RWPE2 (cell line): ENCODE results near the gene ABHD17C.

Experiments
- ATAC-seq: fragments of 200-7000 bp; cut with Tn5 transposase; 3 replicates; pipeline ENCODE4 v1.9.1; 2021; ENCODE audit warnings: low read depth
- DNase-seq: peaks from one replicate; pipeline ENCODE4 v3.0.0-alpha.2; 2020; ENCODE audit warnings: low spot score
- H3K27ac ChIP-seq: fragments of 450-650 bp; 2 replicates; pipeline ENCODE4 v1.5.1; 2017; ENCODE audit warnings: mild to moderate bottlenecking; ENCODE audit not compliant: poor library complexity, severe bottlenecking
- H3K27me3 ChIP-seq: fragments of 250-450 bp; sonication (Bioruptor Pico); 2 replicates; pipeline ENCODE4 v1.5.1; 2021; ENCODE audit warnings: mild to moderate bottlenecking, moderate library complexity; ENCODE audit not compliant: insufficient read depth, poor library complexity, severe bottlenecking
- H3K36me3 ChIP-seq: fragments of 250-450 bp; sonication (Bioruptor Pico); 2 replicates; pipeline ENCODE4 v1.5.1; 2020; ENCODE audit warnings: low read depth, mild to moderate bottlenecking, moderate library complexity
- H3K4me1 ChIP-seq: fragments of 250-450 bp; sonication (Bioruptor Pico); 2 replicates; pipeline ENCODE4 v1.5.1; 2021; ENCODE audit warnings: mild to moderate bottlenecking, moderate library complexity; ENCODE audit not compliant: insufficient read depth, poor library complexity, severe bottlenecking
- H3K4me3 ChIP-seq: fragments of 250-450 bp; sonication (Bioruptor Pico); 2 replicates; pipeline ENCODE4 v1.5.1; 2021; ENCODE audit warnings: mild to moderate bottlenecking, moderate library complexity; ENCODE audit not compliant: severe bottlenecking
- H3K9me3 ChIP-seq: fragments of 250-450 bp; sonication (Bioruptor Pico); 2 replicates; pipeline ENCODE4 v1.5.1; 2021; ENCODE audit warnings: mild to moderate bottlenecking, moderate library complexity; ENCODE audit not compliant: severe bottlenecking
- CTCF ChIP-seq: fragments of 450-650 bp; IDR thresholded peaks from one replicate; pipeline ENCODE4 v1.5.1; 2017; ENCODE audit warnings: mild to moderate bottlenecking, moderate library complexity; ENCODE audit not compliant: poor library complexity, severe bottlenecking

ABHD17C gene

GRCh38 chr15:80722811-80723210 lies 27.7 kb downstream of the ABHD17C start:
- no peak for ATAC-seq

GRCh38 chr15:80727196-80727595 lies 32.1 kb downstream of the ABHD17C start:
- ATAC-seq (no peak), DNase-seq (no peak)
- Histone ChIP-seq H3K36me3 (peaks cover 22% of the 10 kb centered on the region), H3K9me3 (no peaks in the 10 kb centered on the region), H3K27ac (no peak overlapping the region), H3K4me1 (no peaks in the 10 kb centered on the region), H3K4me3 (no peak overlapping the region), H3K27me3 (no peaks in the 10 kb centered on the region)
- TF ChIP-seq CTCF: no peak

More at GRCh38 chr15:80722811-80723210, 27.7 kb downstream of the ABHD17C start:
- H3K27me3 ChIP-seq: no peaks in the 10 kb centered on the region
- TF ChIP-seq CTCF: no peak
- no peaks in the 10 kb centered on the region for H3K9me3 ChIP-seq
- DNase-seq: no peak
- peaks cover 16% of the 10 kb centered on the region for H3K36me3 ChIP-seq
- H3K27ac ChIP-seq: no peak overlapping the region
- no peaks in the 10 kb centered on the region for H3K4me1 ChIP-seq
- H3K4me3 ChIP-seq: no peak overlapping the region

- TF ChIP-seq CTCF: no peak
- Histone ChIP-seq H3K9me3 (no peaks in the 10 kb centered on the region), H3K27ac (no peak overlapping the region), H3K36me3 (peaks cover 22% of the 10 kb centered on the region), H3K4me3 (no peak overlapping the region), H3K27me3 (no peaks in the 10 kb centered on the region), H3K4me1 (no peaks in the 10 kb centered on the region)
- ATAC-seq (no peak), DNase-seq (no peak)
Observed at GRCh38 chr15:80727596-80727995, 32.5 kb downstream of the ABHD17C start.

- Histone ChIP-seq H3K27me3 (no peaks in the 10 kb centered on the region), H3K9me3 (no peaks in the 10 kb centered on the region), H3K4me3 (no peak overlapping the region), H3K36me3 (peaks cover 23% of the 10 kb centered on the region), H3K27ac (no peak overlapping the region), H3K4me1 (no peaks in the 10 kb centered on the region)
- ATAC-seq (no peak), DNase-seq (no peak)
- no peak for TF ChIP-seq CTCF
Observed at GRCh38 chr15:80730387-80730786, 35.3 kb downstream of the ABHD17C start.

GRCh38 chr15:80730926-80731325 lies 35.8 kb downstream of the ABHD17C start:
- no peak overlapping the region for H3K27ac ChIP-seq
- H3K27me3 ChIP-seq: no peaks in the 10 kb centered on the region
- DNase-seq: no peak
- H3K36me3 ChIP-seq: peaks cover 19% of the 10 kb centered on the region
- TF ChIP-seq CTCF: no peak
- H3K9me3 ChIP-seq: no peaks in the 10 kb centered on the region
- H3K4me3 ChIP-seq: no peak overlapping the region
- no peaks in the 10 kb centered on the region for H3K4me1 ChIP-seq
- ATAC-seq: no peak
